GM21526 (cell line): ENCODE data around the gene SPATA16.

Experiments used
- ATAC-seq: cut with Tn5 transposase; IDR thresholded peaks from one replicate; pipeline ENCODE4 v1.9.1; 2021; ENCODE audit warnings: moderate library complexity; ENCODE audit not compliant: unreplicated experiment, low FRiP score

Gene SPATA16

DNA sequence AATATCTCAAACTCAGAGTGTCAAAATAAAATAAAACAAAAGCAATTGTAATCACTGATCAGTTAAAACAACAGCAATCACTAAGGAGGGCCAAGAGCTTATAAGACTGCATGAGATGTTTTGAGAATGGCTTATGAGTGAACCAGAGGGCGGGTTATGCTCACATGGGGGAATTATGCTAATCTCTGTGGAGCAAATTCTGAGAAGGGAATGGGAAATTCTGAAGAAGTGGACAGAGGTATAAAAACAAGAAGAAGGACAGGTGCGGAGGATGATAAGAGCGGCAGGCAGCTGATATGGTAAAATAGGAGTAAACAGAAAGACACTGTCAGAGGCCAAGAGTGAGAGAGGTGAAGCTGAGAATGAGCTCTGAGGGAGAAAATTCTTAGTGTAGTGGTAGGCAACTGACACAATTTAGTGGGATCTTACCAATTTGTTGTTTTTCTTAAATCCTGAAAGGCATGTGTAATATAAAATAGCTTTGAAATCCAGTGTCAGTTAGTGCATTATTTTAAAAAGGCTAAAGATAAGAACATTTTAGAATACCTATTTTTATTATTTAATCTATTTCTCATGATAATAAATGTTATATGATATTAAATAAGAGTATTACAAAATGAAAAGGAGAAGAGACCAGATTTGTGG, 133.8 kb downstream of the SPATA16 start:
- ATAC-seq: no peak

DNA sequence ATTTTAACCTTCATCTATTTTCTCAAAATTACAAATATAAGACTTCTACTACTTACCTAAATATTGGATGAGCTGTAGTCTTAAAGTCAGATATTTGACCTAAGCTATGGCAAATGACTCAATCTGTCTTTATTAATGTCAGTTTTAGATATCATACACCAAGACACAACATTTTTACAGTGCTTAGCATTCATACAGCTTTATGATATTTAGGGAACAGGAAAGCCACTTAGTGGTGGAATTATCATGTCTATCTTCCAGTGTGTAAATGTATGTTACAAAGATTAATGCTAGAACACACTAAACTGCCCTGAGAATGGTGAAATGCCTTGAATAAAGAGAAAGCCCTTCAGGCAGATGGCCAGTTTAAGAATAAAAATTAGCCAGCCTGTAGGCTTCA, 135.0 kb downstream of the SPATA16 start:
- ATAC-seq: no peak

DNA sequence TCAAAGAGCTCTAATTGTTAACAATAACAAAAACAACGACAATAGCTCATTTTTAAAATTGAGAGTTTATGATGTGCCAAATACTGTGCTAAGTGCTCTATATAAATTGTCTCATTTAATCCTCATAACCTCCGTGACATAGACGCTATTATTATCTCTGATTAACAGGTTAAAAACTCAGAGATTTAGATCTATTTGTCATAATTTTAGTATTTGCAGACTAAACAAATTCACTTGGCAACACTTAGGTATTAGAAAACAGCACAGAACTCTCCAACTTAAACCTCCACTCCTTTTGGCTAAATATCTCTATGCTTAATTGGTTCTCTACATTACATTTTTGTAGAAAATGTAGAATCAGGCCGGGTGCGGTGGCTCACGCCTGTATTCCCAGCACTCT, 136.4 kb downstream of the SPATA16 start:
- ATAC-seq: no peak

- no peak for ATAC-seq
Observed at GRCh38 chr3:173003956-173004355, 137.1 kb downstream of the SPATA16 start.

DNA sequence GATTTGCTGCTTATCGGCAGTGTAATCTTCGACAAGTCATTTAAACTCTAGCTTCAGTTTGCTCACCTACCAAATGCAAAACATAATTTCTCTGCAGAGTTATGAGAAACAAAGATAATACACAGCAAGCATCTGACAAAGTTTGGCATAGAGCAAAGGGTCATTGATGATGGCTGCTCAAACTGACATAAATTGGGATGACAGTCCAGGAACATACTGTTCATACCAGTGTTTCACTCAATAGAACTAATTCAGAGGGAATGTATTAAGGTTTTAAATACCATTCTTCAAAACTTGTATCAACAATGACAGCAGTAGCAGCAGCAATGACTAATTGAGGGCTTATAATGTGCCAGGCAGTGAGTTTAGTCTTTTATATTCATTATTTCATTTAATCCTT, 137.6 kb downstream of the SPATA16 start:
- ATAC-seq: no peak

DNA sequence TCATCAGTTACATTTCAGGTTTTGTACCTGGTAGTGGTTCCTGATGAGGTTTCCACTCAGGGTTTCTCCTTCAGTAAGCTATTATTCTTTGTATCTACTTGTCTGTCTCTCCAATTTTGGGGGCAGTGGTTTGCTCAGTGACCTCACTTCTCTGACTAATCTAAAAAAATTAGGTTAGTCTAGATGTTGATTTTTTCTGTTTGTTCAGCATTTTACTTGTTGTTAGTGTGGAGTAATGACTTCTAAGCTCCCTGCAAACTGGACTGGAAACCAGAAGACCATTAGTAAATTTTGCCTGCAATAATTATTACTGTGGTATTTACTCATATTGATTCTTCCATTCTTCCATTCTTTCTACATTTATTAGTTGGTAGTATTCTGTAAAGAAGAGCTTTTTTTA, 139.4 kb downstream of the SPATA16 start:
- ATAC-seq: no peak

GRCh38 chr3:173000553-173000952, 140.5 kb downstream of the SPATA16 start:
- no peak for ATAC-seq

DNA sequence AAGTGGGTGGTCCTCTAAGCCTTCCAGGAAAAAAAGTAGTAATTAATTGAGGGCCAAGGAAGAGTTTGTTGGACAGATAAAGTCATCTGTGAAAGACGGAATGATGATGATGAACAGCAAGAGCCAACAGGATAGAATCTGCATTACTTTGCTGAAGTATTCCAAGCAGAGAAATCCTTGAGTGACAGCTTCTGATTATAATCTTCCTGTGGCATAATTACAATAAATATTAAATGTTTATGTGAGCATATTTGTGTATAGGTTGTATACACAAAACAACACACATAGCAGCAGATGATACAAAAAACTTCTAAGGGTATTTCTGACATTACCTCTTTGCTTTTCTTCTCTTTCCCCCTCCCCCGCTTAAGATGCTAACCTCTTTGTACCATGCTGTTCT, 147.6 kb downstream of the SPATA16 start:
- no peak for ATAC-seq

GRCh38 chr3:172991424-172991996, 149.5 kb downstream of the SPATA16 start:
- no peak for ATAC-seq

DNA sequence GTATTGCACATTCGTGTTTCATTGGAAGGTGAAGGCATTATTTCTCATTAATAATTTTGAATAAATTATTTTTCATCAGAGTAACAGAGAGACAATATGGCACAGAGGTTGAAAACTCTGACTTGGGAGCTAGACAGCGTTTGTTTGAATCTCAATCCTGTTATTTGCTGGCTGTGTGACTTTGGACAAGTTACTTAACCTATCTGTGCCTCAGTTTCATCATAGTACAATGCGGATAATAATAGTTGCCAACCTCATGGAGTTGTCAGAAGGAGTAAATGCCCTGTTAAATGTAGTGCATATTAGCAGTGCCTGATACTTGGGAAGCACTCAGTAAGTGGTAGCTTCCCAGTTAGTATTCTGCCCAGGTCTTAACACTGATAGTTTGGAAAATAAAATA, 151.7 kb downstream of the SPATA16 start:
- no peak for ATAC-seq

DNA sequence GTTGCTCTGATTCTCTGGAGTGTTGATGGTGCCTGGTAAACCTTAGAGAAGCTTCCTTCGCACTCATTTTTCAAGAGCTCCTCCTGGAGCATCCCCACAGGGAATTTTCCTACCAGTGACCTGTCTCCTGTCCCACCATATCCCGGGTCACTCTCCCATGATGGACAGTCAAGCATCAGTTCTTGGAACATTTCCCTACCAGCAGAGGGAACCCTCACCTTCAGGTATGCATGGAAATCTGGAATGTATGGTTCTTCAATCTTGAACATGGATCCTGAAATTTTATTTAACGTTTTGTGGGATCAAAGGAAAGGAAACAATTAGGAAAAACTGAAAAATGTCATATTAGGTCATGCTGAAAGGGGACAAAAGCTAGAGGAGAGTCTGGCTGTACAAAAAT, 153.8 kb downstream of the SPATA16 start:
- no peak for ATAC-seq

- no peak for ATAC-seq
Observed at GRCh38 chr3:172984914-172985313, 156.1 kb downstream of the SPATA16 start.

DNA sequence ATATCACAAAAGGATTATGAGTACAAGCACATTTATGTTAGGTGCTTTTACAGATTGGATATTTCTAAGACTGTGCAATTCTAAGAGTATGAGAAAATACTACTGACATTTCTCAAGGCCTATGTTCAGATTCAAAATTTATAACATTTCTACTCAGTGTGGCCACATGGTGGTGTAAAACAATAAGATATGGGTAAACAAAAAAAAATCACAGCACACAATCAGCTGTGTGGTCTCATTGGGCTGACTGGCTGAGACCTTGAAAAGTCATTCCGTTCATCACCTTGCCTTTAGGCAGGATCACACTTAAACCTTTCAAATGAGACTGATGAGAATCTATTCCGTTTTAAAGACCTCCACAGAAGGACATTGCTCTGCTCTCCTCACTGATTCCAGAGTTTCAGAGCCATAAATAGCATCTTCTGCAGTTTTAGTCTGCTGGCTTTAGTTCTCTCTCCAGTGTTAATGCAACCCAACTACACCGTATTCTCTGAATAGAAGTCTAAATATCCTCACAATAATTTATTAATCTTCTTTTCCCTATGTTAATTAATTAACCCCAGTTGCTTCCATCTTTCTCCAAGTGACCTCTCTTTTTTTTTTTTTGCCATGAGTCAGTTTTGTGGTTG, 158.2 kb downstream of the SPATA16 start:
- ATAC-seq: no peak

GRCh38 chr3:172981407-172981983, 159.5 kb downstream of the SPATA16 start:
- ATAC-seq: no peak

DNA sequence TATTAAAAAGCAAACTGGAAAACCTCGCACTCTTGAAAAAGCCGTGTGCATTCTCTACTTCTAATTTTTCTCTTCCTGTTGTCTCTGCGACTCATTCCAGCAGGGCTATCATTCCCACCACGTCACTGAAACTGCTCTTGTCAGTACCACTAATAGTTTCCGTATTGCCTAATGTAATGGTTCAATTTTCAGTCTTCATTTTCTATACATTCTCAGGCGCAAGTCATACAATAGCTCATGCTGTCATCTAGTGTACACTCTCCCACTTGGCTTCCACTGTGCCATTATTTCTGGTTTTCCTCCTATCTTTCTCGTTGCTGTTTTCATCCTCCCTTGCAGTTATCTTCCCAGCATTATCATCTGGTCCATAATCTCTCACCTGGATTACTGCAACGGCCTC, 160.2 kb downstream of the SPATA16 start:
- no peak for ATAC-seq

- no peak for ATAC-seq
Observed at GRCh38 chr3:172977696-172978095, 163.3 kb downstream of the SPATA16 start.

- ATAC-seq: no peak
Observed at GRCh38 chr3:172974969-172975368, 166.1 kb downstream of the SPATA16 start.

GRCh38 chr3:172973799-172974198, 167.2 kb downstream of the SPATA16 start:
- ATAC-seq: no peak

GRCh38 chr3:172972717-172973116, 168.3 kb downstream of the SPATA16 start:
- no peak for ATAC-seq

- ATAC-seq: no peak
Observed at GRCh38 chr3:172972067-172972466, 169.0 kb downstream of the SPATA16 start.

GRCh38 chr3:172968646-172969045, 172.4 kb downstream of the SPATA16 start:
- no peak for ATAC-seq

DNA sequence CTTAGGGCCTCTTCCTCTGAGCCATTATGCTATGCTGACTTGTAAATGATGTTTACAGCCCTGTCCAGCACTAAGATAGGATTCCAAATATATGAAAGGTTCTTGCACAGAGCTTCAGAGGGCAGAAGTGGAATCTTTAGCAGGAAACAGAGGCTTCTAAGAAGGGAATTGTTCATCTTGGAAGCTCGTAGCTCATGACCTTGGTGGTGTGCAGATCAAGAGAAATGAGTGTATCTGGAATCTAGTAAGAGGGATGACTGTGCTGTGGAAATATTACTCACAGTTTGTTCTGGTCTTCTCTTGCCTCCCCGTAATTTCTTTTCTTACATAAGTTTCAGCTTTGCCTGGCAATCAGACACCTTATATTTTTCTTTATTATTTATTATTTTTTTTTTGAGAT, 175.8 kb downstream of the SPATA16 start:
- no peak for ATAC-seq
